Colonic mucosa (tissue), 4 donors: ENCODE results near the gene FDX2. TPM values are rescaled to one million over a fixed set of nuclear protein-coding genes. Genes with fewer than 3 reads are reported as not detected.

Source experiments
- DNase-seq: peaks from one replicate; pipeline ENCODE4 v3.0.0-alpha.2; 2020
- H3K27ac ChIP-seq: fragments of 200-600 bp; one replicate; pipeline ENCODE4 v1.8.0; 2021
- H3K27me3 ChIP-seq: fragments of 200-600 bp; one replicate; pipeline ENCODE4 v1.8.0; 2021
- H3K36me3 ChIP-seq: fragments of 200-600 bp; one replicate; pipeline ENCODE4 v1.8.0; 2021
- H3K4me1 ChIP-seq: fragments of 200-600 bp; one replicate; pipeline ENCODE4 v1.8.0; 2021; ENCODE audit warnings: mild to moderate bottlenecking
- H3K4me3 ChIP-seq: fragments of 200-600 bp; one replicate; pipeline ENCODE4 v1.8.0; 2021
- H3K9ac ChIP-seq, 2 donors: one replicate each; pipeline ENCODE4 v1.7.0; 2013; ENCODE audit warnings: control low read depth in 2 of 2, low read depth in 2 of 2, low read length in 2 of 2
- H3K9me3 ChIP-seq: fragments of 200-600 bp; one replicate; pipeline ENCODE4 v1.8.0; 2021
- CTCF ChIP-seq: fragments of 200-600 bp; IDR thresholded peaks from one replicate; pipeline ENCODE4 v1.8.0; 2022; ENCODE audit warnings: antibody characterized with exemption, mild to moderate bottlenecking
- intact Hi-C: fragments of 100-400 bp; cut with DNase I; formaldehyde crosslinking; loops from one replicate; pipeline ENCODE4 v1.14.1; 2022
- total RNA-seq, 2 donors: library from RNA; stranded (reverse); fragmentation: NEBNext Ultra II Directional in 1 of 2; extraction: Animal tissue kit (Norgen Biotek cat#: 25700) in 1 of 2; gene quantifications; one replicate each; pipeline ENCODE4 v1.2.1, GENCODE V29; 2021
- donor health status: healthy.
- donor health status: DM: no; HTN: no; CAD: no.
- donor health status: DM: no; HTN: no; CAD: no.

FDX2 gene
- total RNA-seq, 2 donors from 2014 or later, result 10.7 to 19.8 TPM

- Histone ChIP-seq H3K36me3 (peaks cover 4% of the 10 kb centered on the region), H3K9ac (peak overlapping the region; percentile 50 to 89)
Observed at GRCh38 chr19:10321874-10322835, 6.3 kb upstream of the FDX2 start.

GRCh38 chr19:10321417-10321797 lies 5.6 kb upstream of the FDX2 start:
- intact Hi-C loops, result no loop called here

More at GRCh38 chr19:10321874-10322835, 6.3 kb upstream of the FDX2 start:
- no peaks in the 10 kb centered on the region for H3K9me3 ChIP-seq
- DNase-seq, result peak; percentile 88
- peaks cover 7% of the 10 kb centered on the region for H3K4me1 ChIP-seq
- TF ChIP-seq CTCF, result no peak
- intact Hi-C loops, result no loop called here
- no peaks in the 10 kb centered on the region for H3K27me3 ChIP-seq
- H3K4me3 ChIP-seq, result no peak overlapping the region
- peak overlapping the region; percentile 84 for H3K27ac ChIP-seq

GRCh38 chr19:10320602-10321416 lies 5.0 kb upstream of the FDX2 start:
- TF ChIP-seq CTCF, result no peak
- H3K27ac ChIP-seq, result peak overlapping the region; percentile 84
- H3K4me1 ChIP-seq, result peaks cover 7% of the 10 kb centered on the region
- no peak for DNase-seq
- peaks cover 4% of the 10 kb centered on the region for H3K36me3 ChIP-seq
- intact Hi-C loops, result no loop called here
- no peaks in the 10 kb centered on the region for H3K9me3 ChIP-seq
- H3K9ac ChIP-seq, result peak overlapping the region; percentile 50 to 89
- H3K27me3 ChIP-seq, result no peaks in the 10 kb centered on the region
- no peak overlapping the region for H3K4me3 ChIP-seq

More at GRCh38 chr19:10321417-10321797, 5.6 kb upstream of the FDX2 start:
- Histone ChIP-seq H3K27me3 (no peaks in the 10 kb centered on the region), H3K9ac (peak overlapping the region; percentile 50 to 89), H3K4me3 (no peak overlapping the region), H3K4me1 (peaks cover 7% of the 10 kb centered on the region), H3K36me3 (peaks cover 4% of the 10 kb centered on the region), H3K27ac (peak overlapping the region; percentile 84), H3K9me3 (no peaks in the 10 kb centered on the region)
- peak; percentile 88 for DNase-seq
- no peak for TF ChIP-seq CTCF

GRCh38 chr19:10318807-10319682 lies 3.2 kb upstream of the FDX2 start:
- Histone ChIP-seq H3K36me3 (peaks cover 4% of the 10 kb centered on the region), H3K27me3 (no peaks in the 10 kb centered on the region), H3K4me3 (no peak overlapping the region), H3K9ac (no peak overlapping the region), H3K9me3 (no peaks in the 10 kb centered on the region), H3K27ac (no peak overlapping the region), H3K4me1 (peaks cover 7% of the 10 kb centered on the region)
- TF ChIP-seq CTCF, result no peak
- intact Hi-C loops, result no loop called here
- DNase-seq, result no peak
